Esophagus muscularis mucosa (tissue), 3 donors: ENCODE measurements around the gene GMEB2.

Experiments
- CTCF ChIP-seq, 3 experiments: fragments of 200-600 bp in 2 of 3; fragments of 450-650 bp in 1 of 3; sonication (generic) in 2 of 3; IDR thresholded peaks; one replicate each; pipeline ENCODE4 v1.5.1; 2017 to 2019; ENCODE audit warnings: antibody characterized with exemption in 3 of 3, mild to moderate bottlenecking in 2 of 3, moderate library complexity in 1 of 3
- POLR2A ChIP-seq: fragments of 450-650 bp; IDR thresholded peaks from one replicate; pipeline ENCODE4 v1.6.1; 2017; ENCODE audit warnings: antibody characterized with exemption, moderate library complexity, mild to moderate bottlenecking, low read depth
- POLR2AphosphoS5 ChIP-seq, 2 donors: sonication (generic); formaldehyde crosslinking; IDR thresholded peaks; one replicate each; pipeline ENCODE4 v1.6.1; 2017; ENCODE audit warnings: antibody characterized with exemption in 2 of 2

GRCh38 chr20:63574829-63575743 lies 51.8 kb downstream of the GMEB2 start:
- no peak for TF ChIP-seq CTCF (IDR thresholded peaks at IDR 0.05)
- no peak for TF ChIP-seq POLR2A
- no peak for TF ChIP-seq POLR2AphosphoS5 (IDR thresholded peaks at IDR 0.05)
